ENCODE results near the gene SLC25A52. TPM values are rescaled to one million over a fixed set of nuclear protein-coding genes. Genes with fewer than 3 reads are reported as not detected.

Gene SLC25A52
- total RNA-seq, 1 donor from 2014 or later = not detected

- peaks cover 10% of the 10 kb centered on the region for H3K36me3 Mint-ChIP-seq (ENCODE audit: unreplicated experiment)
- peak; percentile 87 for DNase-seq
- H3K27me3 Mint-ChIP-seq (ENCODE audit: unreplicated experiment) = no peaks in the 10 kb centered on the region
- no peaks in the 10 kb centered on the region for H3K4me1 Mint-ChIP-seq (ENCODE audit: low read depth, unreplicated experiment)
- H3K27ac Mint-ChIP-seq (ENCODE audit: unreplicated experiment) = no peak overlapping the region
- TF ChIP-seq CTCF (IDR thresholded peaks at IDR 0.05; ENCODE audit: partially characterized antibody, unreplicated experiment) = peak; percentile 96
- H3K4me3 Mint-ChIP-seq (ENCODE audit: unreplicated experiment) = no peak overlapping the region
- peaks cover 9% of the 10 kb centered on the region for H3K9me3 Mint-ChIP-seq (ENCODE audit: unreplicated experiment)
These were observed 38.2 kb downstream of the SLC25A52 start for GRCh38 chr18:31722369-31722957.

- no peak for DNase-seq
- Mint-ChIP-seq H3K9me3 (ENCODE audit: unreplicated experiment) (peaks cover 9% of the 10 kb centered on the region), H3K36me3 (ENCODE audit: unreplicated experiment) (peaks cover 10% of the 10 kb centered on the region), H3K27me3 (ENCODE audit: unreplicated experiment) (no peaks in the 10 kb centered on the region), H3K27ac (ENCODE audit: unreplicated experiment) (no peak overlapping the region), H3K4me3 (ENCODE audit: unreplicated experiment) (no peak overlapping the region), H3K4me1 (ENCODE audit: low read depth, unreplicated experiment) (no peaks in the 10 kb centered on the region)
- TF ChIP-seq CTCF (IDR thresholded peaks at IDR 0.05; ENCODE audit: partially characterized antibody, unreplicated experiment) = no peak
These were observed 39.1 kb downstream of the SLC25A52 start for GRCh38 chr18:31721601-31722000.

GRCh38 chr18:31720867-31721266, 39.8 kb downstream of the SLC25A52 start:
- Mint-ChIP-seq H3K9me3 (ENCODE audit: unreplicated experiment) (peaks cover 9% of the 10 kb centered on the region), H3K27me3 (ENCODE audit: unreplicated experiment) (no peaks in the 10 kb centered on the region), H3K27ac (ENCODE audit: unreplicated experiment) (no peak overlapping the region), H3K36me3 (ENCODE audit: unreplicated experiment) (peaks cover 10% of the 10 kb centered on the region), H3K4me1 (ENCODE audit: low read depth, unreplicated experiment) (no peaks in the 10 kb centered on the region), H3K4me3 (ENCODE audit: unreplicated experiment) (no peak overlapping the region)
- no peak for DNase-seq
- TF ChIP-seq CTCF (IDR thresholded peaks at IDR 0.05; ENCODE audit: partially characterized antibody, unreplicated experiment) = no peak

- Mint-ChIP-seq H3K4me1 (ENCODE audit: low read depth, unreplicated experiment) (peaks cover 5% of the 10 kb centered on the region), H3K27me3 (ENCODE audit: unreplicated experiment) (peaks cover under 1% of the 10 kb centered on the region), H3K36me3 (ENCODE audit: unreplicated experiment) (peaks cover 10% of the 10 kb centered on the region), H3K9me3 (ENCODE audit: unreplicated experiment) (peaks cover 8% of the 10 kb centered on the region), H3K27ac (ENCODE audit: unreplicated experiment) (no peak overlapping the region), H3K4me3 (ENCODE audit: unreplicated experiment) (no peak overlapping the region)
- no peak for TF ChIP-seq CTCF (IDR thresholded peaks at IDR 0.05; ENCODE audit: partially characterized antibody, unreplicated experiment)
- DNase-seq = no peak
These were observed 41.2 kb downstream of the SLC25A52 start for GRCh38 chr18:31719363-31720006.

DNA sequence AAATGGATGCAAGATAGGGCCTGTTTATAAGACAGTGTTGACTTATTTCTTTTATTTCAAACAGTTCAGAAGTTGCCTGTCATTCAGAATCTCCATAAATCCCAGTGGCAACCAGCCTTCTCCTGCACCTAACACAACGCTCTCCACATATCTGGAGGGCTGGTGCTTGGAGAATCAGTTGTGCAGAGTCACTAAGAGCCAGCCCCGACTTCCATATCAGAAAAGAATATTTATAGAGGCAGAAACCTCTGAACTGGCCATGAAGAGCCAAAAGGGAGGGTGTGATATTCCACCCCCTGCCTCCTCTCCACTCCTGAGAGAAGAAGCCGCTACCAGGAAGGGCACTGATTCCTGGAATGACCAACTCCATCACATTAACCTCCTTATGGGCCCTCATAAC, 42.3 kb downstream of the SLC25A52 start:
- TF ChIP-seq CTCF (IDR thresholded peaks at IDR 0.05; ENCODE audit: partially characterized antibody, unreplicated experiment) = no peak
- no peak overlapping the region for H3K27ac Mint-ChIP-seq (ENCODE audit: unreplicated experiment)
- peaks cover 11% of the 10 kb centered on the region for H3K4me1 Mint-ChIP-seq (ENCODE audit: low read depth, unreplicated experiment)
- H3K27me3 Mint-ChIP-seq (ENCODE audit: unreplicated experiment) = peaks cover 4% of the 10 kb centered on the region
- peaks cover 10% of the 10 kb centered on the region for H3K36me3 Mint-ChIP-seq (ENCODE audit: unreplicated experiment)
- peaks cover 14% of the 10 kb centered on the region for H3K9me3 Mint-ChIP-seq (ENCODE audit: unreplicated experiment)
- DNase-seq = no peak
- H3K4me3 Mint-ChIP-seq (ENCODE audit: unreplicated experiment) = no peak overlapping the region
